HCT116 (cell line): Measurements from ENCODE around the gene LYSMD2. TPM values are rescaled to one million over a fixed set of nuclear protein-coding genes. Genes with fewer than 3 reads are reported as not detected.

Source experiments
- ATAC-seq: fragments of 200-7000 bp; cut with Tn5 transposase; 2 replicates; pipeline ENCODE4 v1.9.1; 2020; ENCODE audit warnings: mild to moderate bottlenecking, moderate library complexity
- BruUV-seq: library from RNA; stranded (reverse); fragments of 400-500 nt; replicated peaks from 2 replicates; lab custom pipeline; 2021; lab: Mats Ljungman, UMichigan
- CTCF ChIA-PET: fragments of 300-600 bp; sonication (Branson Sonifier 250); formaldehyde crosslinking; loops from one replicate; lab custom pipeline; 2021; ENCODE audit warnings: antibody characterized with exemption; lab: Charles Lee
- POLR2A ChIA-PET: fragments of 300-600, 350-600 bp; sonication (Branson Sonifier 250); formaldehyde crosslinking; loops from one replicate; lab custom pipeline; 2021; ENCODE audit warnings: antibody characterized with exemption; lab: Charles Lee
- RAD21 ChIA-PET, 2 experiments: fragments of 300-600 bp; sonication (Branson Sonifier 250); formaldehyde crosslinking; loops; one replicate each; lab custom pipeline; 2023; ENCODE audit warnings: low total read pairs in 2 of 2; ENCODE audit not compliant: uncharacterized antibody in 2 of 2, unreplicated experiment in 2 of 2, low non-redundant PET in 1 of 2; lab: Charles Lee
- DNase-seq: peaks from one replicate; pipeline ENCODE4 v3.0.0-alpha.2; 2010; ENCODE audit warnings: low read depth, low spot score
- H2AFZ ChIP-seq: fragments of 200-600 bp; shearing (Covaris generic), sonication (generic); 2 replicates; pipeline ENCODE4 v1.6.1; 2017; ENCODE audit warnings: low read depth, mixed run types, mixed read lengths, antibody characterized with exemption, low read length; ENCODE audit not compliant: poor library complexity, severe bottlenecking
- H3K27ac ChIP-seq: 2 replicates; pipeline ENCODE4 v1.5.1; 2012; ENCODE audit warnings: low read depth, low read length
- H3K27me3 ChIP-seq: fragments of 200-600 bp; sonication (generic); 2 replicates; pipeline ENCODE4 v1.6.1; 2016; ENCODE audit warnings: mixed run types, low read length, mixed read lengths; ENCODE audit not compliant: insufficient read depth
- H3K36me3 ChIP-seq, 2 experiments: fragments of 200-500 bp in 1 of 2; fragments of 200-600 bp in 1 of 2; sonication (Bioruptor generic) in 1 of 2; sonication (generic) in 1 of 2; 2 replicates each; pipeline versions ENCODE4 v1.5.1 to v1.6.1; 2014 to 2016; ENCODE audit warnings: low read length in 2 of 2, inconsistent platforms in 1 of 2, mixed read lengths in 1 of 2, mixed run types in 1 of 2; ENCODE audit not compliant: insufficient read depth in 2 of 2, control insufficient read depth in 1 of 2
- H3K4me1 ChIP-seq, 2 experiments: fragments of 200-600 bp in 1 of 2; sonication (generic) in 1 of 2; 2 replicates each; pipeline versions ENCODE4 v1.5.1 to v1.6.1; 2012 to 2017; ENCODE audit warnings: low read length in 2 of 2, inconsistent platforms in 1 of 2, mild to moderate bottlenecking in 1 of 2, mixed read lengths in 1 of 2, mixed run types in 1 of 2, moderate library complexity in 1 of 2; ENCODE audit not compliant: insufficient read depth in 2 of 2, control insufficient read depth in 1 of 2
- H3K4me2 ChIP-seq: fragments of 200-600 bp; sonication (generic); 2 replicates; pipeline ENCODE4 v1.6.1; 2017; ENCODE audit warnings: mixed run types, low read length, mixed read lengths
- H3K4me3 ChIP-seq, 2 experiments: fragments of 200-600 bp in 1 of 2; sonication (generic) in 1 of 2; replicated peaks in 1 of 2; 2 replicates each; pipeline ENCODE4 v1.5.1; 2011 to 2016; ENCODE audit warnings: low read length in 2 of 2, control low read depth in 1 of 2, low read depth in 1 of 2, mild to moderate bottlenecking in 1 of 2, mixed read lengths in 1 of 2, mixed run types in 1 of 2
- H3K79me2 ChIP-seq: fragments of 200-600 bp; sonication (generic); 2 replicates; pipeline ENCODE4 v1.6.1; 2017; ENCODE audit warnings: mild to moderate bottlenecking, mixed run types, low read length, moderate library complexity, mixed read lengths; ENCODE audit not compliant: insufficient read depth
- H3K9ac ChIP-seq: fragments of 200-600 bp; sonication (generic); 2 replicates; pipeline ENCODE4 v1.6.1; 2016; ENCODE audit warnings: low read length, mixed read lengths
- H3K9me2 ChIP-seq: fragments of 200-600 bp; sonication (generic), shearing (Covaris generic); 2 replicates; pipeline ENCODE4 v1.6.1; 2017; ENCODE audit warnings: mixed run types, mild to moderate bottlenecking, moderate library complexity; ENCODE audit not compliant: insufficient read depth
- H3K9me3 ChIP-seq, 2 experiments: fragments of 200-500 bp in 1 of 2; fragments of 200-600 bp in 1 of 2; sonication (Bioruptor generic) in 1 of 2; sonication (generic) in 1 of 2; 2 replicates each; pipeline ENCODE4 v1.6.1; 2014 to 2017; ENCODE audit warnings: low read length in 2 of 2, mixed read lengths in 2 of 2, inconsistent platforms in 1 of 2, low read depth in 1 of 2, mild to moderate bottlenecking in 1 of 2, mixed run types in 1 of 2, moderate library complexity in 1 of 2; ENCODE audit not compliant: control insufficient read depth in 1 of 2, insufficient read depth in 1 of 2
- H4K20me1 ChIP-seq: fragments of 200-600 bp; sonication (generic), shearing (Covaris generic); 2 replicates; pipeline ENCODE4 v1.6.1; 2017; ENCODE audit warnings: mixed run types, mild to moderate bottlenecking, moderate library complexity; ENCODE audit not compliant: insufficient read depth
- ATF3 ChIP-seq: IDR thresholded peaks from 2 replicates; pipeline ENCODE4 v1.6.1; 2012
- CBX3 ChIP-seq: IDR thresholded peaks from 2 replicates; pipeline ENCODE4 v1.6.1; 2012; ENCODE audit warnings: low read depth
- CEBPB ChIP-seq: IDR thresholded peaks from 2 replicates; pipeline ENCODE4 v1.6.1; 2012; ENCODE audit warnings: low read depth
- EGR1 ChIP-seq: IDR thresholded peaks from 2 replicates; pipeline ENCODE4 v1.6.1; 2012; ENCODE audit warnings: low read depth
- ELF1 ChIP-seq: IDR thresholded peaks from 2 replicates; pipeline ENCODE4 v1.6.1; 2012; ENCODE audit warnings: low read depth, borderline replicate concordance
- EZH2 ChIP-seq: fragments of 200-600 bp; sonication (generic); IDR thresholded peaks from 2 replicates; pipeline ENCODE4 v1.6.1; 2017; ENCODE audit warnings: antibody characterized with exemption, mixed run types
- FOSL1 ChIP-seq: IDR thresholded peaks from 2 replicates; pipeline ENCODE4 v1.6.1; 2012; ENCODE audit warnings: low read depth
- JUND ChIP-seq: IDR thresholded peaks from 2 replicates; pipeline ENCODE4 v1.6.1; 2012
- POLR2A ChIP-seq: IDR thresholded peaks from 2 replicates; pipeline ENCODE4 v1.7.0; 2011; ENCODE audit warnings: borderline replicate concordance; ENCODE audit not compliant: insufficient read depth, insufficient read length; ENCODE audit errors: extremely low read depth
- RAD21 ChIP-seq: IDR thresholded peaks from 2 replicates; pipeline ENCODE4 v1.6.1; 2012; ENCODE audit warnings: low read depth, mild to moderate bottlenecking
- SRF ChIP-seq: IDR thresholded peaks from 2 replicates; pipeline ENCODE4 v1.6.1; 2012; ENCODE audit warnings: low read depth
- TCF7L2 ChIP-seq: IDR thresholded peaks from 2 replicates; pipeline ENCODE4 v1.7.0; 2011; ENCODE audit warnings: borderline replicate concordance, inconsistent platforms; ENCODE audit not compliant: insufficient read depth, insufficient read length; ENCODE audit errors: extremely low read depth
- YY1 ChIP-seq: IDR thresholded peaks from 2 replicates; pipeline ENCODE4 v1.6.1; 2011; ENCODE audit warnings: low read length, low read depth, moderate library complexity, mild to moderate bottlenecking; ENCODE audit not compliant: insufficient replicate concordance; ENCODE audit errors: extremely low read depth
- ZBTB33 ChIP-seq: IDR thresholded peaks from 2 replicates; pipeline ENCODE4 v1.6.1; 2011; ENCODE audit warnings: mild to moderate bottlenecking, low read length, moderate library complexity; ENCODE audit not compliant: insufficient replicate concordance; ENCODE audit errors: extremely low read depth
- intact Hi-C: fragments of 100-400 bp; cut with micrococcal nuclease; formaldehyde crosslinking; loops from 2 replicates; pipeline ENCODE4 v1.10.0; 2022
- total RNA-seq: library from RNA; stranded (reverse); gene quantifications from one replicate; pipeline ENCODE4 v1.2.1, GENCODE V29; 2021; ENCODE audit not compliant: unreplicated experiment

Gene LYSMD2
- total RNA-seq, 1 experiment from 2014 or later: 10.8 TPM

GRCh38 chr15:51718219-51718618, 19.2 kb downstream of the LYSMD2 start:
- intact Hi-C loops: no loop called here
- Histone ChIP-seq H4K20me1 (no peaks in the 10 kb centered on the region), H3K27me3 (no peaks in the 10 kb centered on the region), H3K9ac (no peak overlapping the region), H3K4me3 (no peak overlapping the region), H2AFZ (no peak overlapping the region), H3K4me2 (no peak overlapping the region), H3K4me1 (no peaks in the 10 kb centered on the region), H3K9me3 (no peaks in the 10 kb centered on the region), H3K36me3 (0 out of 4 replicates have a peak, but pooled peaks cover 0 to under 1% of the 10 kb centered on the region in 2 experiments), H3K79me2 (no peaks in the 10 kb centered on the region), H3K27ac (no peak overlapping the region), H3K9me2 (no peaks in the 10 kb centered on the region)
- TF ChIP-seq SRF (no peak), CEBPB (no peak), ELF1 (no peak), FOSL1 (no peak), TCF7L2 (no peak), YY1 (no peak), EGR1 (no peak), JUND (no peak), ATF3 (no peak), RAD21 (no peak), POLR2A (no peak), ZBTB33 (no peak), CBX3 (no peak), EZH2 (no peak)
- ChIA-PET RAD21 (no interaction called here), CTCF (no interaction called here), POLR2A (no interaction called here)
- DNase-seq (no peak), ATAC-seq (no peak)
- no TSS peak for BruUV-seq
